Osteoblast (primary cell): ENCODE data around the gene KRTAP10-3. TPM values are rescaled to one million over a fixed set of nuclear protein-coding genes. Genes with fewer than 3 reads are reported as not detected.

Experiments
- DNase-seq: peaks from one replicate; pipeline ENCODE4 v3.0.0; 2011; ENCODE audit warnings: low spot score, mixed read lengths; ENCODE audit not compliant: insufficient read length; ENCODE audit errors: missing footprints
- H2AFZ ChIP-seq: 2 replicates; pipeline ENCODE4 v1.6.0; 2011; ENCODE audit warnings: mild to moderate bottlenecking, low read length
- H3K27ac ChIP-seq: 2 replicates; pipeline ENCODE4 v1.5.1; 2011; ENCODE audit warnings: mild to moderate bottlenecking, low read depth, low read length, moderate library complexity
- H3K27me3 ChIP-seq: 2 replicates; pipeline ENCODE4 v1.6.0; 2012; ENCODE audit warnings: mild to moderate bottlenecking, control low read depth, inconsistent platforms, low read length, moderate library complexity; ENCODE audit not compliant: insufficient read depth
- H3K36me3 ChIP-seq: 2 replicates; pipeline ENCODE4 v1.5.1; 2011; ENCODE audit warnings: mild to moderate bottlenecking, low read length, control low read depth, moderate library complexity; ENCODE audit not compliant: insufficient read depth
- H3K4me1 ChIP-seq: 2 replicates; pipeline ENCODE4 v1.5.1; 2011; ENCODE audit warnings: mild to moderate bottlenecking, low read length, control low read depth, moderate library complexity; ENCODE audit not compliant: insufficient read depth
- H3K4me2 ChIP-seq: 2 replicates; pipeline ENCODE4 v1.6.0; 2011; ENCODE audit warnings: mild to moderate bottlenecking, low read length; ENCODE audit not compliant: insufficient read depth
- H3K4me3 ChIP-seq: fragments of 200-600 bp; sonication (generic); 3 replicates; pipeline ENCODE4 v1.5.1; 2012; ENCODE audit warnings: mild to moderate bottlenecking, low read length, inconsistent platforms; ENCODE audit not compliant: insufficient read depth
- H3K79me2 ChIP-seq: 2 replicates; pipeline ENCODE4 v1.6.0; 2012; ENCODE audit warnings: mild to moderate bottlenecking, low read length, control low read depth, inconsistent platforms; ENCODE audit not compliant: insufficient read depth
- H3K9me3 ChIP-seq: 2 replicates; pipeline ENCODE4 v1.5.1; 2011; ENCODE audit warnings: low read depth, low read length, control low read depth
- H4K20me1 ChIP-seq: 2 replicates; pipeline ENCODE4 v1.6.0; 2012; ENCODE audit warnings: mild to moderate bottlenecking, low read length, control low read depth; ENCODE audit not compliant: insufficient read depth
- total RNA-seq: library from RNA; depleted of rRNA; stranded (reverse); fragments of >200 nt; gene quantifications from 2 replicates; pipeline ENCODE4 v1.2.3, GENCODE V29; 2012
- TF ChIP-seq, protein P1 (sequence below): IDR thresholded peaks from 2 replicates; pipeline ENCODE4 v1.5.1; 2011; ENCODE audit warnings: mild to moderate bottlenecking, low read depth, low read length, moderate library complexity; ENCODE audit errors: extremely low read depth

KRTAP10-3 gene
- total RNA-seq, 1 donor, result not detected

DNA sequence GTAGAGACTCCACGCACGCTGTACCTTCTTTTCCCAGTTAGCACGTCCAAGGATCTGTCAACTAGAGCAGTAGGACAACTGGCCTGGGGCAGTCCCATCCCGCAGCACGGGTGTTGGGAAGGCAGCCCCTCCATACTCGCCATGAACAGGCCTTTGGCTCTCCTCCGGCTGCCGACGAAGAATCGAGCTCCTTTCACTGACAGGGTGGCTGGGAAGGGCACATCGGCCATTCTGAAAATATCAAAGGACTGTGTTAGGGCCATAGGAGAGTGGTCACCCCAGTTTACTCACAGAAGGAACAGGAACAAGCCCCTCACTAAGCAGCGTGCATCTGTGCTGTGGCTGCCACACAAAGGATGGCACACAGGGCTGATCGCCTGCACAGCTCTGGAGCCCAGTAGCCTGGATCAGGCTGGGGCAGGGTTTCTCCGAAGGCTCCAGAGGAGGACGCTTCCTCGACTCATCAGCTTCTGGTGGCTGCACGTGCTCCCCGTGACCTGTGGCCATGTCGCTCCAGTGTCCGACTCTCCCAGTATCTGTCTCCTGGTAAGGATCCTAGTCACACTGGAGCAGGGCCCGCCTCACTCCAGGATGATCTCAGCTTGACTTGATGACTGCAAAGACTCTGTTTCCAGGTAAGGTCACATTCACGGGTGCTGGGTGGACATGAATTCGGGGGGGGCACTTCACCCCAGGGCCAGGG is 27.5 kb downstream of the KRTAP10-3 start:
- Histone ChIP-seq H3K36me3 (no peaks in the 10 kb centered on the region), H2AFZ (no peak overlapping the region), H3K4me1 (no peaks in the 10 kb centered on the region), H3K27me3 (no peaks in the 10 kb centered on the region), H3K27ac (no peak overlapping the region), H3K4me3 (no peak overlapping the region), H3K79me2 (no peaks in the 10 kb centered on the region), H3K9me3 (no peaks in the 10 kb centered on the region), H3K4me2 (no peak overlapping the region), H4K20me1 (no peaks in the 10 kb centered on the region)
- TF ChIP-seq, protein P1, sequence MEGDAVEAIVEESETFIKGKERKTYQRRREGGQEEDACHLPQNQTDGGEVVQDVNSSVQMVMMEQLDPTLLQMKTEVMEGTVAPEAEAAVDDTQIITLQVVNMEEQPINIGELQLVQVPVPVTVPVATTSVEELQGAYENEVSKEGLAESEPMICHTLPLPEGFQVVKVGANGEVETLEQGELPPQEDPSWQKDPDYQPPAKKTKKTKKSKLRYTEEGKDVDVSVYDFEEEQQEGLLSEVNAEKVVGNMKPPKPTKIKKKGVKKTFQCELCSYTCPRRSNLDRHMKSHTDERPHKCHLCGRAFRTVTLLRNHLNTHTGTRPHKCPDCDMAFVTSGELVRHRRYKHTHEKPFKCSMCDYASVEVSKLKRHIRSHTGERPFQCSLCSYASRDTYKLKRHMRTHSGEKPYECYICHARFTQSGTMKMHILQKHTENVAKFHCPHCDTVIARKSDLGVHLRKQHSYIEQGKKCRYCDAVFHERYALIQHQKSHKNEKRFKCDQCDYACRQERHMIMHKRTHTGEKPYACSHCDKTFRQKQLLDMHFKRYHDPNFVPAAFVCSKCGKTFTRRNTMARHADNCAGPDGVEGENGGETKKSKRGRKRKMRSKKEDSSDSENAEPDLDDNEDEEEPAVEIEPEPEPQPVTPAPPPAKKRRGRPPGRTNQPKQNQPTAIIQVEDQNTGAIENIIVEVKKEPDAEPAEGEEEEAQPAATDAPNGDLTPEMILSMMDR, result no peak
- DNase-seq, result peak; percentile 48

DNA sequence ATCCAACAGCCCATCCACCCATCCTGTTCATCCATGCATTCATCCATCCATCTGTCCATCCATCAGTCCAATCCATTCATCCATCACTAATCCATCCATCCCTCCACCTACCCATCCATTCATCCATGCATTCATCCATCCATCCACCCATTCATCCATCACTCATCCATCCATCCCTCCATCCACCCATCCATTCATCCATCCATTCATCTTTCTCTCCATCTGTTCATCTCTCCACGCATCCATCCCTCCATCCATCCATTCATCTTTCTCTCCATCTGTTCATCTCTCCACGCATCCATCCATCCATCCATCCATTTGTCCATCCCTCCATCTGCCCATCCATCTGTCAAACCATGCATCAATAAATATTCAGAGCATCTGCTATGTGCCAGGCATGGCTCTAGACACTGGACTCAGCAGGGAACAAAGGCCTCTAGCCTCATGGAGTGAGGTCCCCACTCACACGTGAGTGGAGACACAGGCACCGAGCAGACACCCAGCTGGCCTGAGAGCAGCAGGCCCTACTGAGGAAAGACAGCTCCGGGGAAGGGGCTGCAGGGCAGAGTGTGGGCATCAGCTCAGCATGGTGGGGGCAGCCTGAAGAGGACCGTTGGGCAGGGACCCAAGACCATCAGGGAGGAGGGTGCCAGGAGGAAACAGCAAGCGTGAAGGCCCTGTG is 28.2 kb downstream of the KRTAP10-3 start:
- no peak overlapping the region for H3K4me2 ChIP-seq
- H3K27ac ChIP-seq, result no peak overlapping the region
- no peaks in the 10 kb centered on the region for H3K79me2 ChIP-seq
- H3K36me3 ChIP-seq, result no peaks in the 10 kb centered on the region
- no peaks in the 10 kb centered on the region for H4K20me1 ChIP-seq
- no peaks in the 10 kb centered on the region for H3K9me3 ChIP-seq
- no peak overlapping the region for H3K4me3 ChIP-seq
- no peak overlapping the region for H2AFZ ChIP-seq
- DNase-seq, result peak; percentile 65
- TF ChIP-seq, protein P1, result no peak
- no peaks in the 10 kb centered on the region for H3K4me1 ChIP-seq
- no peaks in the 10 kb centered on the region for H3K27me3 ChIP-seq

DNA sequence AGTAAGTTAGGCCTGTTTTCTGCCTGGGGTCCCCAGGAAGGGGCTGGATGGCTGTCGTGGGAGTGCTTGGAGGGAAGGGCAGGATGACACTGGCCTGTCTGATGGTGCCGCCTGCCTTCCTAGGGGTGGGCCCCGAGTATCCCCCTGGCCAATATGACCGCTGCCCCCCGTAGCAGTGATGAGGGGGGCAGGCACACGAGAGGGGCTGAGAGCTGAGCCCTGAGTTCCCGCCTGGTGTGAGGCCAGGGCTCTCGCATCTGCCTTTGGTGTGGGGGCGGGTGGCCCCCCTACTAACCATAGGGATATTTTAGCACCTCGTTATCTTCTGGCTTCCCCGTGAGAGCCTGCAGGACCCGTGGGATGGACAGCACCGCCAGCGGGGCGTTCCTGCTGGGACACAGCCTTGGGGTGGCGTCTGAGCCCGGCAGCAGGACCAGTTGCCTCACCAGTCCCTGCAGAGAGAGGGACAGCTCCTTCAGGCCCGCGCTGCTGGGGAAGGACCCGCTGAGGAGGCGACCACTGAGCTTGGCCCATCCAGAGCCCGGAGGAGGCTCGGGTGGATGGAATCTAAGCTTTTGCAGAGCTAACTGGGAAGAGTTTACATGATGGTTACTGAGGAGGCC is 29.0 kb downstream of the KRTAP10-3 start:
- TF ChIP-seq, protein P1, result no peak
- H3K4me1 ChIP-seq, result no peaks in the 10 kb centered on the region

DNA sequence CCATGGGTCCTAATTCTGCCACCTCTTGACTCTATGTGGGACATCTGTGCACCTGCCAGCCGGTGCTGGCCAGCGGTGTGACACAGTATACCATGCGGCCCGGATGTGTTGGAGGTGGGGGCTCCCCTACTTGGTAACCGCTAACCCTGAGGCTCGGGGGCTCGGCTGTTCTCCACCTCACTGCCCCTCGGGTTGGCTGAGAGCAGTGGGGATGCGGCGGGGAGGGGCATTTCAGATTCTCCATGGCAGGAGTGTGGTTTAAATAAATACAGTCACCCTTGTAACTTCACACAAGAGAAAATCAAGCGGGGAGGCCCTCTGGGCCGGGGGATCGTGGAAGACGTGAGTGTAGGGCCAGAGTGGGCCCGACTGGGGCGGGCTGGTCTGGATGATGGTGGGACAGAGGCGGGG is 29.6 kb downstream of the KRTAP10-3 start:
- H3K4me2 ChIP-seq, result no peak overlapping the region
- H3K36me3 ChIP-seq, result no peaks in the 10 kb centered on the region
- no peaks in the 10 kb centered on the region for H4K20me1 ChIP-seq
- TF ChIP-seq, protein P1, result no peak
- H3K27ac ChIP-seq, result no peak overlapping the region
- no peak overlapping the region for H2AFZ ChIP-seq
- H3K79me2 ChIP-seq, result no peaks in the 10 kb centered on the region
- H3K4me3 ChIP-seq, result no peak overlapping the region
- no peaks in the 10 kb centered on the region for H3K4me1 ChIP-seq
- no peaks in the 10 kb centered on the region for H3K9me3 ChIP-seq
- DNase-seq, result peak; percentile 61
- H3K27me3 ChIP-seq, result no peaks in the 10 kb centered on the region

More for the DNA sequence above, 29.0 kb downstream of the KRTAP10-3 start:
- Histone ChIP-seq H3K4me2 (no peak overlapping the region), H3K4me3 (no peak overlapping the region), H3K27me3 (no peaks in the 10 kb centered on the region), H4K20me1 (no peaks in the 10 kb centered on the region), H2AFZ (no peak overlapping the region), H3K79me2 (no peaks in the 10 kb centered on the region), H3K27ac (no peak overlapping the region), H3K36me3 (no peaks in the 10 kb centered on the region), H3K9me3 (no peaks in the 10 kb centered on the region)
- peak; percentile 81 for DNase-seq
